Fibroblast of pulmonary artery (primary cell): Measurements from ENCODE around the gene CANT1.
"Not testable (repeated sequence)": the region's sequence is repeated elsewhere in the genome, so short reads cannot be mapped to it uniquely, and the experiment has no call there.

Experiments
- DNase-seq: peaks from one replicate; pipeline ENCODE4 v3.0.0-alpha.2; 2010; ENCODE audit warnings: low read depth
- H3K4me3 ChIP-seq: replicated peaks from 2 replicates; pipeline ENCODE4 v1.5.1; 2011; ENCODE audit warnings: low read depth, mild to moderate bottlenecking, control low read depth, low read length, moderate library complexity
- TF ChIP-seq, protein P1 (sequence below): IDR thresholded peaks from 2 replicates; pipeline ENCODE4 v1.5.1; 2011; ENCODE audit warnings: mild to moderate bottlenecking, control low read depth, low read length, inconsistent platforms; ENCODE audit errors: missing control alignments

CANT1 gene

DNA sequence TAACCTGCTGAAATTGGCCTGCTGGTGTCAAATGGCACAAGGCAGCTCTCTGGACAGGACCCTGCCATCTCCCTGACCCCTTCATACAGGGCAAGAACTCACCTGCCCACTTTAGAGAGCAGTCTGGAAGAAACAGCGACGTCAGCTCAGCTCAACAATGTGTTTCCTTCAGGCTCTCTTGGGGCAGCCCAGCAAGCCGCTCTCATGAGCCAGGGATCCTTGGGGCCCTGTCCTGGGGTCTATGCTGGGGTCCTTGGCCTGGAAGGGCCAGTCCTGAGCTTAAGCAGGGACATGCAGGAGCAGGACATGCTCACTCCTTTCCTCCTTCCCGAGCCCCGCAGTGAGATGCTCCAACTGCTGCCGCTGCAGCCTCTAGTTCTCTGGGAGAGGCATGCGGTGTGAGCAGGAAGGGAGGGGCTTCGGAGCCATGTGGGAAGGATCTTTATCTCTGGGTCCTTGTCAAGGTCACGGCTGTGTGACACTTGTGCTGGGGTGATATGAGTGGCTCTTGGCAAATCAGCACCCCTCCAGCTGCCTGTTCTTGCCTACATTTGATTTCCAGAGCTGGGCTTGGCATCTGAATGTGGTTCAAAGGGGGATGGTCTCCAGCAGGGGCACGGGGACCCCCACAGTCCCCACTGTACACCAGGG lies 17.8 kb upstream of the CANT1 start:
- peak overlapping the region; percentile 86 for H3K4me3 ChIP-seq
- TF ChIP-seq, protein P1, sequence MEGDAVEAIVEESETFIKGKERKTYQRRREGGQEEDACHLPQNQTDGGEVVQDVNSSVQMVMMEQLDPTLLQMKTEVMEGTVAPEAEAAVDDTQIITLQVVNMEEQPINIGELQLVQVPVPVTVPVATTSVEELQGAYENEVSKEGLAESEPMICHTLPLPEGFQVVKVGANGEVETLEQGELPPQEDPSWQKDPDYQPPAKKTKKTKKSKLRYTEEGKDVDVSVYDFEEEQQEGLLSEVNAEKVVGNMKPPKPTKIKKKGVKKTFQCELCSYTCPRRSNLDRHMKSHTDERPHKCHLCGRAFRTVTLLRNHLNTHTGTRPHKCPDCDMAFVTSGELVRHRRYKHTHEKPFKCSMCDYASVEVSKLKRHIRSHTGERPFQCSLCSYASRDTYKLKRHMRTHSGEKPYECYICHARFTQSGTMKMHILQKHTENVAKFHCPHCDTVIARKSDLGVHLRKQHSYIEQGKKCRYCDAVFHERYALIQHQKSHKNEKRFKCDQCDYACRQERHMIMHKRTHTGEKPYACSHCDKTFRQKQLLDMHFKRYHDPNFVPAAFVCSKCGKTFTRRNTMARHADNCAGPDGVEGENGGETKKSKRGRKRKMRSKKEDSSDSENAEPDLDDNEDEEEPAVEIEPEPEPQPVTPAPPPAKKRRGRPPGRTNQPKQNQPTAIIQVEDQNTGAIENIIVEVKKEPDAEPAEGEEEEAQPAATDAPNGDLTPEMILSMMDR = no peak
- DNase-seq = peak; percentile 37

DNA sequence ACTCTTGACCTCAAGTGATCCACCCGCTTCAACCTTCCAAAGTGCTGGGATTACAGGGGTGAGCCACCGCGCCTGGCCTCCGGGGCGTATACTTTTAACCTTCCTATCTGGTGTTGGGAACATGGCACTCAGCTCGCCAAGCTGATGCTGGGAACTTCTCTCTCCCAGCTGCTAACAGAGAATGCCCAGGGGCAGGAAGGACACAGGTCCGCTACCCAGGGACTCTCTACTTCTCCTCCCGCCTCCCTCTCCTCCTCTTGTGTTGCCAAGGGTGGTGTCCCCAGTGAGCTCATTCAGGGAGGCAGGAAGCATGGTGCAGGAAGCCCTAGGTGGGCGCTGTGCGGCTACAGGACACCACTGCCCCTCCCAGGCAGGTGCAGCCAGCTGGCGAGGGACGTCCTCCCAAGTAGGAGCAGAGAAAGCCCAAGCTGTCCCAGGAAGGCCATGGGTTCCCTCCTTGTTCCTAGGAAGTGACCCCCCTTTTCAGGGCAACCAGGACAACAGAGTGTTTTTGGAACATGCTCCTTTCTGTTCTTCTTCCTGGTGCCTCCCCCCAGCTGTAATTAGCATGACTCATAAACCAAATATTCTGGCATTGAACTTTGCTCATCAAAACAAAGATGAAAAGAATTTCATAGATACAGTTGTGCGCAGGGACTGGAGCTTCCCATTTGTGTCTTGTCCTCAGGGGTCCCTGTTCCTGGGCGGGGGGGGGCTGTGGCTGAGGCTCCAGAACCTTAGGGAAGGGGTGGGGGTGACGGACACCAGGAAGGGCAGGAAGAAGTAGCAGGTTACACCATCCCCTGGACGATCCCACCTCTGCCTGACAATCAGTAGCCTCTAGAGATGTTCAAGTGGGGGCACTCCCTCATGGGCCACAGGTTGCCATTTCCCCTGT lies 17.1 kb upstream of the CANT1 start:
- peak; percentile 84 for DNase-seq
- H3K4me3 ChIP-seq = peak overlapping the region; percentile 86
- TF ChIP-seq, protein P1 = no peak

DNA sequence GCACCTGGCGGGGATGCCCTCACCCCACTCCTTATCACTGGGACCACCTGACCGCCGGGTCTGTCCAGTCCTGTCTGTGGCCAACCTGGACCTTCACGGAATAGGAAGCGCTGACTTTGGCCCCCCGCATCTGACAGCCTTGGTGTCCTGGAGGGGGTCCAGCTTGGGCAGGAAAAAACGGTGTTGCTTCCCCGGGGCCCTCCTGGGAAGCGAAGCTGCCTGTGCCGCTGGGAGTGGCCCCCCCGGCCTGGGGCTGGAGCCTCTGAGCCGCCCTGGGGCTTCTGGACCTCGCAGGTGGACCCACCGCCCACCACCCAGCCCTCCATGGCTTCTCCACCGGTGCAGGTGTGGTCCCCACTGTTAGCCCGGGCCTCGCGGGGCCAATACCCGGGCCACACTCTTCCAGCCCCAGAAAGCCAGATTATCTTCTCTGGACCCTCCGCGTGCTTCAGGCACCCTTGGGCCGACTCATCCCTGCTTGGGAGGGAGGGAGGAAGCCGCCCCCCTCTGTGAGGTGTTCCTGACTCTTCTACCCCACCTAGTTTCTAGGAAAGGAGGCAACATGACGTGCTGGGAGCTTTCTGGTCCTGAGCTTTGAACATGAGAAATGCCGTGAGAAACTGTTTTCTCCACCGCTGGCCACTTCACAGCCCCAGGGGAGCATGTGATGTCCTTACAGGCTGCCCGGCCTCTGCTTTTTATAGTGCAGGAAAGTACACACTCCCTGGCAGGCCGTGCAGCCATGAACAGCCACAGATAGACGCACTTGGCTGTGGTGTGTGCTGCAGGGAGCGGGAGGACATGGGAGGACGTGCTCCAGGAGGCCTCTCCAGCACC lies 15.6 kb upstream of the CANT1 start:
- DNase-seq = peak; percentile 45
- TF ChIP-seq, protein P1 = no peak

DNA sequence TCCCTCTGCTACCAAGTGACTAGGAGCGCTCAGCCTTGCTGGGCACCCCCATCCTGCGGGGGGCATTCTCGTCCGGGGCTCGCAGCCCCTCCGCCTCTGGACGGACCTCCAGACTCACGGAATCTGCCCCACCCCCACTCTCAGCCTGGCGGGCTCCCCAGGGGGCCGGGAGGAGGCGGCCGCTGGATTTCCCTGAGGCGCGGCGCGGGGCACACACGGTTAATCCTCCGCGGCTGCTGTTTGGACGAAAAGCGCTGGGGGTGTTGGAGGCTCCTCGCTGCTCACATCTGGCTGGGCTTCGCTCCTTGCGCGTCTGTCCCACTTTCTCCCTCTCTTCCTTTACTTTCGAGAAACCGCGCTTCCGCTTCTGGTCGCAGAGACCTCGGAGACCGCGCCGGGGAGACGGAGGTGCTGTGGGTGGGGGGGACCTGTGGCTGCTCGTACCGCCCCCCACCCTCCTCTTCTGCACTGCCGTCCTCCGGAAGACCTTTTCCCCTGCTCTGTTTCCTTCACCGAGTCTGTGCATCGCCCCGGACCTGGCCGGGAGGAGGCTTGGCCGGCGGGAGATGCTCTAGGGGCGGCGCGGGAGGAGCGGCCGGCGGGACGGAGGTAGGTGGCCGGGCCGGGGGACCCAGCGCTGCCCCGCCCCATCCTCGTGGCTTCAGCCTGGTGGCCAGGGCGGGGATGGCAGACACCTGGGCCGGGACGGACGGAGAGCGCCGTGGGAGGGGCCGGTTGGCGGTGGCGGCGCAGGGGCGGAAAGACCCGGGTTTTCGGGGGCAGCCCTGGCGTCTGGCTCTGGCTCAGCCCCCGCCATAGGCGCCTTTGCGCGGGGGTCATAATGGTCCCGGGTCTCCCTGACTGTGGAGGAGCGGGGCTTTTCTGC lies 14.6 kb upstream of the CANT1 start, which contains the start of gene C1QTNF1:
C1QTNF1 (plus strand) TSS at position 284 of the 886 bp plus-strand sequence. CDS start 19,800 bp downstream, outside the sequence.
- TF ChIP-seq, protein P1 = no peak
- peak; percentile 75 for DNase-seq
- H3K4me3 ChIP-seq = peak within 1 kb of the TSS; percentile 86

More for the DNA sequence above, 15.6 kb upstream of the CANT1 start:
- peak overlapping the region; percentile 86 for H3K4me3 ChIP-seq

DNA sequence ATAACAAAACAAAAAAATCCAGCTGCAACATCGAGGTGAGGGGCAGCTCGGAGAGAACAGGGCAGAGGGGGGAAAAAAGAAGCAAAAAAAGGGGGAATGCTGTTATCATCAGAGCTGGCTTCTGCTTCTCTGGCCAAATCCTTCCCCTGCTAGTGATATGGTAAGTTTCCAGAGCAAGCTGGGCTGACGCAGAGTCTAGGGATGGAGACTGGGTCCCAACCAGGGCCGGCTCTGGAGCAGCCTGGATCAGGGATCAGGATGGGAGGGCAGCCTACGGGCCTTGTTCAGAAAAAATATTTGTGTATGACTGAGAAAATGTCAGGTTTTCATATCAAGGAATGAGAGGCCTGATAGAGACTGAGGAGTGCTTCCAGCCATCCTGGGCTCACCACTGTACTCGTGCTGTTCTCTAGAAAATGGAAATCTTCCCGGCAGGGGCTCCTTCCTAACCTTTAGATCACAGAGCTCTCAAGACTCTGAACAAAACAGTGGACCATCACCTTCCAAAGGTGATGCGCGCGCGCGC lies 13.7 kb upstream of the CANT1 start:
- TF ChIP-seq, protein P1 = no peak
- DNase-seq = peak; percentile 48
- peak overlapping the region; percentile 86 for H3K4me3 ChIP-seq

DNA sequence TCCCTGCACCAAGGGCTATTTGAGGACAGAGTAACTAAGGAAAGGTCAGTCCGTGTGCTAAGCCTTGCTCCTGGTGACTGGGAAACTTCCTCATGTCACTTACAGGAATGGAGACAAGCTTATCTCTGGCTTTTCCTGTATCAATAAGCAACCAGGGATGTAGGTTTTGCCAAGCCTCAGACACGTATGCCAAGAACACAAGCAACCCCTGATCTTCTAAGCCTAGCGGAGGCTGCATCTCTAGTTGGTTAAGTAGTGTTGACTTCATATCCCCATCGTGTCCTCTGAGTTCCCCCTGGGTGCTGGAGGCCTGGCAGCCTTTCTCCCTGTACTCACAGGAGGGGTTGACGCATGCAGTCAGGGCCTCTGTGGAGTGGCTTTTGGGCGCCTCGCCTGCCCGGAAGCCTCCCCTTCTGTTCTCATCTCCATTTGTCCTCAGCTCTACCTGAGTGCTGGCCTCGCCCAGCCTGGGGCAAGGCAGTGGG lies 13.0 kb upstream of the CANT1 start:
- DNase-seq = peak; percentile 98
- peak overlapping the region; percentile 86 for H3K4me3 ChIP-seq
- TF ChIP-seq, protein P1 = no peak

DNA sequence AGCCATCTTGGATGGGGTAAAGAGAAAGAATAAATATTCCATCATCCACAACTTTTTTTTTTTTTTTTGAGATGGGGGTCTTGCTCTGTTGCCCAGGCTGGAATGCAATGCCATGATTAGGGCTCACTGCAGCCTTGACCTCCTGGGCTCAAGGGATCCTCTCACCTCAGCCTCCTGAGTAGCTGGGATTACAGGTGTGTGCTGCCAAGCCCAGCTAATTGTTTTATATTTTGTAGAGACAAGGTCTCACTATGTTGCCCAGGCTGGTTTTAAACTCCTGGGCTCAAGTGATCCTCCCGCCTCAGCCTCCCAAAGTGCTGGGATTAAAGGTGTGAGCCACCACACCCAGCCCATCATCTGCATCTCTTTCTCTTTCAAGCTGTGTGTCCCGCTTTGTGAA lies 12.4 kb upstream of the CANT1 start:
- H3K4me3 ChIP-seq, DNase-seq: not testable (repeated sequence)
